NCI-H2171 treated with DMSO at 0.1 percent for 48 hours (cell line): ENCODE results near the gene FARP2.

ENCODE experiments used
- DNase-seq: peaks from one replicate; lab custom pipeline; 2025; lab: John Stamatoyannopoulos, UW

The FARP2 gene

GRCh38 chr2:241532733-241533601, 176.9 kb downstream of the FARP2 start:
- no peak for DNase-seq

GRCh38 chr2:241534293-241534692, 178.2 kb downstream of the FARP2 start:
- no peak for DNase-seq

- DNase-seq, result no peak
These were observed 178.8 kb downstream of the FARP2 start for GRCh38 chr2:241534701-241535375.

DNA sequence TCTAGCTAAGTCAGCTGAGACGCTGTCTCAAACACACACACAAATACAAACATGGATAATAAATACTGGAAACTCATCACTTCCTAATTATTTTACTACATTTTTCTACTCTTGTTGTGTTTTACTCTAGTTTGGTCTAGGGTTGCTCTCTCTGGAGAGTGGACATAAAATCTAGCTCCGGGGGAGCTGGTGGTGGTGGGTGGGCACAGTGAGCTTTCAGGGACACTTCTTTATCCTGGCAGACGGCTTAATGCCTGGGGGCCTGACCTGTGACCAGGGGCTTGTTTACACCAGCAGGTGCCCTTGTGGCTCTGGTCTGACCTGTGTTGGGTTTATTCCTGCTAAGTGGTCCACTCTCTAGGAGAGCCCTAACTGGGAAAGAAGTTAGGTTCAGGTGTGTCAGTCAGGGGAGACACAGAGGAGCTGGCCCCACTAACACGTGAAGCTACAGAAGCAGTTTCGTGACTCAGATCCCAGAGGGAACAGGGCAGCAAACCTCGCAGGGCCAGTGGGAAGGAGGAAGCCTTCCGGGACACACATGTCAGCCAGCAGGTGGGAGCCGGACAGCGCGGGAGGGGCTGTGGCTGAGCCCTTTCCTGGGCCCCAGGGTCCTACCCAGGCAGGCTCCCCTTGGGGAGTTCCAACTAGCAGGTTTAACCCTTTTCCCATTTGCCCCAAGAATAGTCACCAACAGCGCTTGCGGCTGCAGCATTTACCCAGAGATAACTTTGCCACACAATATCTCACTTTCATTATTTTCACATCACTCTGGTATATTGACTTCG, 180.0 kb downstream of the FARP2 start:
- no peak for DNase-seq

GRCh38 chr2:241538838-241539615, 182.9 kb downstream of the FARP2 start:
- no peak for DNase-seq

- no peak for DNase-seq
These were observed 183.7 kb downstream of the FARP2 start for GRCh38 chr2:241539616-241540374.

DNA sequence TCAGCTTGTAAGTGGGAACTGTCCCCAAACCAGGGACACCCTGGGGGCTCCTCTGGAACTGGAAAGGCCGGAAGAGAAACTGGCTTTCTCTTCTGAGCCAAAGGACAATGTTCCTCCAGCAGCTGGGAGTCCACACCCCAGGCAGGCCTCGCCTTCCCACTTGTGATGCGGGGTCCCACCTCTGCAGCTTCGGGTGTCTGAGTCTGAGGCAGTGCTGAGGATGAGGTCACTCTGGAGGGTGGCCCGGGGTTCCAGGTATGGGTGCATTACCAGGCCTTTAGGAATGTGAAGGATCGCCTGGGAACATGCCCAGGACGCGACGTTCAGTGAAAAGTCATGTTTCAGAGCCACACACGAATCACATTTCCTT, 184.3 kb downstream of the FARP2 start:
- DNase-seq, result no peak

DNA sequence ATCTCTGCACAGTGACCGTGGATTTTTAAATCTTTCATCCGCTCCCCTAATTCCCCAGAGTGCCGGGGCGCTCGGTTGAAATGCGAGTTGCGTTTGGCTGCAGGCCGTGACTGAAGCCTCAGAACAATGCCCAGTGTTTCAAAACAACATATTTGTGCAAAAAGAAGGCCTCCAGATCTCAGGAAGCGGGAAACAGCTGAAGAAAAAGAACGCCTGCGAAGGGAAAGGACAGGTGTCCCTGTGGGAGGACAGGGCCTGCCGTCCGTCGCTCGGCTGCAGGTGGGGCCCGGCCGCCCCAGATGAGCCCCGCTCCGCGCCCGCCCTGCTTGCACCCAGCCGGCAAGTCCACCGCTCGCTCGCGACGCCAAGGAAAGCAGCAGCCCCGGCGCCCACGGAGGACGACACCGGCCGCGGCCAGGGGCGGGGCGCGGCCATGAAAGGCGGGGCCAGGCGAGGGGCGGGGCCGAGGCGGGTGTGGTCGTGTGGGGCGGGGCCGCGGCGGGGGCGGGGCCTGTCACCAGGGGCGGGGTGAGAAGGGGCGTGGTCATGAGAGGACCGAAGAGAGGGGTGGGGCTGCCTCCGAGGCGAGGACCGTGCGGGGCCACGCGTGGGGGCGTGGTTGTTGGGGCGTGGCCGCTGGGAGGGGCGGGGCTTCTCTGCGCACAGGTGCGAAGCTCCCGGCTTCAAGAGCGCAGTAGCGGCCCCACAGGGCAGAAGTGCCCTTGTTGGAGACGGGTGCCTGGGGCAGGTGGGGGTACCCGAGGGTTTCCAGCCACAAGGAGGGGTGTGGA, 184.9 kb downstream of the FARP2 start:
- peak; percentile 16 for DNase-seq

DNA sequence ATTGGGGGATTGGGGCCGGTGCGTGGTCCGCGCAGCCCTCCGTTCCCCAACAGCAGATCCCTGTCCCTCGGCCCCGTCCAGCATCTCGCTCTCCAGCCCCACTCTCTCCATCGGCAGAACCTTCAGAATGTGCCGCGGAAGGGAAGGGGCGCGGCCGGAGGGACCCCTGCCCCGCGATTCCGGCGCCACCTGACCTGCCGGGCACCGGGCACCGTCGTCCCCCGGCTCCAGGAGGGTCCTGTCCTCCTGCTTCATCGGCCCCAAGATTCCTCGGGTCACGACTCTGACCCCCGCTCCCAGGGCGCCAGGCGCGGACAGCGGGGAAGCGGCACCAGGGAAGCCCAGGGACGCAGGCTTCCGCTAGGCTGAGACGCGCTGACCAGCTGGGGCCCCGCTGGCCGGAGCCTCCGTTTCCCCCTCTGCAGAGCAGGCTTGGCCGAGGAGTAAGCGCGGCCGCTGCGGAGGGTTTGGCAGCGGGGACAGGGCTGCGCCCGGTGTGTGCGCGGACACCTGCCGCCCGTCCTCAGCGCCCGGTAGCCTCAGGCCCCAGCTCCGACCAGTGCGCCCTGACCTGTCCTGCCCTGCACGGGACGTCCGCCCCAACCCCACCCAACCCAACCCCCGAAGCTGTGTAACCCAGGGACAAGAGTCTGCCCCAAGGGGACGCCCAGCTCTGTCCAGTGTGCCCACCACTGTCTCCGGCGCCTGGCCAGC, 185.6 kb downstream of the FARP2 start:
- no peak for DNase-seq

- no peak for DNase-seq
These were observed 186.2 kb downstream of the FARP2 start for GRCh38 chr2:241542278-241542605.
